Gastrocnemius medialis (tissue), 4 donors: Measurements from ENCODE around the gene SIRT7.

Experiments
- POLR2A ChIP-seq, 2 donors: fragments of 450-650 bp; IDR thresholded peaks; one replicate each; pipeline ENCODE4 v1.6.1; 2017; ENCODE audit warnings: antibody characterized with exemption in 2 of 2, mild to moderate bottlenecking in 2 of 2, moderate library complexity in 2 of 2
- TF ChIP-seq, protein P1 (sequence below), 5 experiments: fragments of 450-650 bp in 3 of 5; fragments of 200-600 bp in 2 of 5; sonication (generic) in 2 of 5; IDR thresholded peaks in 4 of 5; conservative IDR thresholded peaks in 1 of 5; 1 replicate in 4 of 5; 2 replicates in 1 of 5; pipeline ENCODE4 v1.5.1; 2016 to 2019; ENCODE audit warnings: antibody characterized with exemption in 5 of 5, mild to moderate bottlenecking in 3 of 5, moderate library complexity in 3 of 5

DNA sequence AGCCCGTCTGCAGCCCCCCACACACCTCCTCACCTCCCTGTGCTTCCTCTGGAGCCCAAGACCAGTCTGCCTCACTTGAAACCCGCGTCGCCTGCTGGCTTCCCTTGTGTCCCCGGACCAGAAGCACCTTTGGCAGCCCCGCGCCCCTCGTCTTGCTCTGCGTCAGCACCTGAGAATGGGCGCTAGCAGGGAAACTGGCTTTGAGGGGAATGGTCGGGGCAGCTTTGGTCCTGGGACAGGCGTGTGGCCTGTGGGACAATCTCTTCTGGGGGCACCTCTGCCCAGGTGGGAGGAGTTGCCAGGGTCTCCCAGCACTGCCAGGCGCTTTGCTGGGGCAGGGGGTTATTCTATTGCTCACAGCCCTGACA, 13.2 kb upstream of the SIRT7 start:
- TF ChIP-seq, protein P1, sequence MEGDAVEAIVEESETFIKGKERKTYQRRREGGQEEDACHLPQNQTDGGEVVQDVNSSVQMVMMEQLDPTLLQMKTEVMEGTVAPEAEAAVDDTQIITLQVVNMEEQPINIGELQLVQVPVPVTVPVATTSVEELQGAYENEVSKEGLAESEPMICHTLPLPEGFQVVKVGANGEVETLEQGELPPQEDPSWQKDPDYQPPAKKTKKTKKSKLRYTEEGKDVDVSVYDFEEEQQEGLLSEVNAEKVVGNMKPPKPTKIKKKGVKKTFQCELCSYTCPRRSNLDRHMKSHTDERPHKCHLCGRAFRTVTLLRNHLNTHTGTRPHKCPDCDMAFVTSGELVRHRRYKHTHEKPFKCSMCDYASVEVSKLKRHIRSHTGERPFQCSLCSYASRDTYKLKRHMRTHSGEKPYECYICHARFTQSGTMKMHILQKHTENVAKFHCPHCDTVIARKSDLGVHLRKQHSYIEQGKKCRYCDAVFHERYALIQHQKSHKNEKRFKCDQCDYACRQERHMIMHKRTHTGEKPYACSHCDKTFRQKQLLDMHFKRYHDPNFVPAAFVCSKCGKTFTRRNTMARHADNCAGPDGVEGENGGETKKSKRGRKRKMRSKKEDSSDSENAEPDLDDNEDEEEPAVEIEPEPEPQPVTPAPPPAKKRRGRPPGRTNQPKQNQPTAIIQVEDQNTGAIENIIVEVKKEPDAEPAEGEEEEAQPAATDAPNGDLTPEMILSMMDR (IDR thresholded peaks at IDR 0.05 in 4 of 5, conservative IDR thresholded peaks at IDR 0.05 in 1 of 5): no peak
- no peak for TF ChIP-seq POLR2A (IDR thresholded peaks at IDR 0.05)
